ENCODE data around the gene PLCG2. TPM values are rescaled to one million over a fixed set of nuclear protein-coding genes. Genes with fewer than 3 reads are reported as not detected.

The PLCG2 gene
- polyA plus RNA-seq (2012; ENCODE audit: insufficient read depth, insufficient read length, low read depth): not detected

GRCh38 chr16:81778861-81779535, at the start of gene PLCG2:
PLCG2 (plus strand) TSS chr16:81779291; CDS start chr16:81785990, 6,699 bp downstream.
- TF ChIP-seq CTCF (IDR thresholded peaks at IDR 0.05; ENCODE audit: low read depth, low read length): no peak
- Histone ChIP-seq H3K9me3 (no peaks in the 10 kb centered on the region), H3K36me3 (no peaks in the 10 kb centered on the region), H3K4me3 (ENCODE audit: low read depth, low read length) (peak within 1 kb of the TSS; percentile 34), H3K27me3 (peaks cover 52% of the 10 kb centered on the region), H3K4me1 (no peaks in the 10 kb centered on the region)
- peak; percentile 70 for DNase-seq

GRCh38 chr16:81729451-81729850, 49.6 kb upstream of the PLCG2 start:
- no peaks in the 10 kb centered on the region for H3K27me3 ChIP-seq
- H3K9me3 ChIP-seq: no peaks in the 10 kb centered on the region
- H3K4me1 ChIP-seq: peaks cover 6% of the 10 kb centered on the region
- TF ChIP-seq CTCF (IDR thresholded peaks at IDR 0.05; ENCODE audit: low read depth, low read length): peak; percentile 26; the same call in 1 of the 2 replicates
- H3K36me3 ChIP-seq: no peaks in the 10 kb centered on the region
- no peak overlapping the region for H3K4me3 ChIP-seq (ENCODE audit: low read depth, low read length)
- peak; percentile 34 for DNase-seq

GRCh38 chr16:81730090-81731051, 48.7 kb upstream of the PLCG2 start:
- DNase-seq: peak; percentile 96
- Histone ChIP-seq H3K36me3 (no peaks in the 10 kb centered on the region), H3K27me3 (no peaks in the 10 kb centered on the region), H3K4me1 (peaks cover 6% of the 10 kb centered on the region), H3K9me3 (no peaks in the 10 kb centered on the region), H3K4me3 (ENCODE audit: low read depth, low read length) (peak overlapping the region; percentile 58)
- peak; percentile 66 for TF ChIP-seq CTCF (IDR thresholded peaks at IDR 0.05; ENCODE audit: low read depth, low read length)

- Histone ChIP-seq H3K9me3 (no peaks in the 10 kb centered on the region), H3K36me3 (no peaks in the 10 kb centered on the region), H3K27me3 (no peaks in the 10 kb centered on the region), H3K4me1 (peaks cover 6% of the 10 kb centered on the region), H3K4me3 (ENCODE audit: low read depth, low read length) (no peak overlapping the region)
- no peak for DNase-seq
- no peak for TF ChIP-seq CTCF (IDR thresholded peaks at IDR 0.05; ENCODE audit: low read depth, low read length)
These were observed 47.4 kb upstream of the PLCG2 start for GRCh38 chr16:81731649-81732048.

GRCh38 chr16:81732699-81733098, 46.4 kb upstream of the PLCG2 start:
- H3K4me1 ChIP-seq: peaks cover 8% of the 10 kb centered on the region
- TF ChIP-seq CTCF (IDR thresholded peaks at IDR 0.05; ENCODE audit: low read depth, low read length): no peak
- no peak for DNase-seq
- no peaks in the 10 kb centered on the region for H3K27me3 ChIP-seq
- no peaks in the 10 kb centered on the region for H3K9me3 ChIP-seq
- H3K36me3 ChIP-seq: no peaks in the 10 kb centered on the region
- no peak overlapping the region for H3K4me3 ChIP-seq (ENCODE audit: low read depth, low read length)

All from BE2C (cell line).